HPDE6-E6E7 (cell line): ENCODE data around the gene HIGD1A.

Experiments
- DNase-seq: peaks from one replicate; pipeline ENCODE4 v3.0.0; 2011; ENCODE audit warnings: missing footprints; ENCODE audit errors: extremely low spot score

Gene HIGD1A

DNA sequence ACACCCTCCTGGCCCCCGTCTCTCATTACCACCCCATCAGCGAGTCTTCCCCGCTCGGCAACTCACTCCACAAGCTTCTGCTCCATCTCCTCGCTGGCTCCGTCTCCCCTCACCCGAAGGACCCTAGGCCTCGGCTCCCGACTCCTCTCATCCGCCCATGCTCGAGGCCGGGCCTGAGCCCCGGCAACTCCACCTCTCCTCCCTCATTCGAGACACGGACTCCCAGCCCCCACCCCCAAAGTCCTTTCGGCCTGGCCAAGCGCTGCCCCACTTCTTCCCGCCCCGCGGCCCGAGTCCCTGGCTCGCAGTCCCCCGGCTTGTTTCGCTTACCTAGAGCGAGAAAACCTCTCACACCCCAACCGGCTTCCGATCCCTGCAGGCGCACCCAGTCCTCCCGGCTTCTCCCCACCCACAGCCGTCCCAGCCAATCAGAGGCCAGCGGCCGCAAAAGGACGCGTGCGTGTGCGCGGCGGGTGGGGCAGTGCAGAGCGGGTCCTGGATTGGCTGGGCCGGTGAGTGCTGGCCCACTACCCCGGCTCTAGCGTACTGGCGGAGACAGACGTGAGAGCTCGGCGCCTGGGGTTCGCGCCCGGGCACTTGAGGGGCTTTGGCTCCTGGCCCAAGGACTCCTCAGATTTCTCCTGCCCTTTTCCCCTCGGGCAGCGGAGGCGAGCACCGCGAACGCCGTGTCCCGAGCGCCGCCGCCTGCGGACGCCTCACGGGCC, at the start of gene HIGD1A:
TSS of gene HIGD1A (minus strand) at position 385 of the 725 bp plus-strand sequence. CDS start 10,237 bp downstream, outside the sequence.
- peak; percentile 72 for DNase-seq

DNA sequence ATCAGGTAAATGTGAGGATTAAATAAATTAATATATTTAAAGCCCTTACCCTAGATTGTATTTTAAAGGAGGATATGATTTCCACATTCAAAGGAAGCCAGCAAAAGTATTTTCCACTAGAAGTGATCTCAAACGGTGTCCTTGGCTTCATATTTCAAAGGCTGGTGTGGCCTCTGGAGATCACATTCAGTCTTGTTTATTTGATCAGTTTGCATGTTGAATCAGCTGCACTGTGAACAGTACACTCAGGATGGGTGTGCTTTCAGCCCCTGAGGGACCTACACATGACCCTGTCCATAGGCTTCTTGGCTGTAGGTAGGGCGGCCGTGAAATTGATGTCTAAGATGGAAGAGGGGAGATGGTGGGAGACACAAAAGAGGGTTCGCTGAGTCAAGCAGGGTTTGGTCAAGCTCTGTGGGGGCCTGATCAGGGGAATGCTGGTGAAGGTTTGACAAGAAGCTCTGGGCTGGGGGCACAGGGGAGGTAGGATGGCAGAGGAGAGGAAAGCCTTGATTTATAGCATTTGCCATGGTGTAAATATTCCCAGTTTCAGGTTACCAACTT, 49.5 kb upstream of the HIGD1A start:
- no peak for DNase-seq

DNA sequence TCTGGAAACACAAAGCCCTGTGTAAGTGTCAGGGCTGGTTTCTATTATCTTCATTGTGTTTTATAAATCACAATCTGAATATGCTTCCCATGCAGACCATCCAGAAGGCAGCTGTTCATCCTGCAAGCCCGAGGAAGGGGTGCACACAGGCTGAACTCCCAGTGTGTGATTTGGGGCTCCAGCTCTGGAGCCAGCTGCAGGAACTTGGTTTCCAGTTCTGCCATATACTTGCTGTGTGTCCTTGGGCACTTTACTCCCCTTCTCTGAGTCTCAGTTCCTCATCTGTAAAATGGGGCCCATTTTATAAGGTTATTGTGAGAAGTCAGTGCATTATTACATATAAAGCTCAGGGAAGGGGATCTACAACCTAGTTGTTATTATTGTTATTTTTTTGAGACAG, 48.8 kb upstream of the HIGD1A start:
- DNase-seq: no peak

DNA sequence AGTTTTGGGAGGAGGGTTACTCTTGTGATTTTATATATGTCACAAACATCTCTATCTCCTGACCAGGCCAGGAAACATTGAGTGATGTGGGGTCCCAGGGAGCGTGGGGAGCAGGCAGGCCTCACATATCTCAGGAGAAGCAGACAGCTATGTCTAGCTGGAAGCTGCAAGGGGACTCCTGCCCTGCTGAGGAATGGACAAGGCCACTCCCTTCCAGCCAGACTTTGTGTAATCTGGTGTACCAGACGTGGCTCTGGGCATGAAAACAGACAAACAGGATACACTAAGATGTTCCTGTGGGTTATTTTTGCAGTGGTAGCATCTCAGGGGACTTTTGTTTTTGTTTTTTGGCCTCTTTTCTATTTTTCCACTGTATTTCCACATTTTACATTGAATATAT, 48.2 kb upstream of the HIGD1A start:
- DNase-seq: no peak

DNA sequence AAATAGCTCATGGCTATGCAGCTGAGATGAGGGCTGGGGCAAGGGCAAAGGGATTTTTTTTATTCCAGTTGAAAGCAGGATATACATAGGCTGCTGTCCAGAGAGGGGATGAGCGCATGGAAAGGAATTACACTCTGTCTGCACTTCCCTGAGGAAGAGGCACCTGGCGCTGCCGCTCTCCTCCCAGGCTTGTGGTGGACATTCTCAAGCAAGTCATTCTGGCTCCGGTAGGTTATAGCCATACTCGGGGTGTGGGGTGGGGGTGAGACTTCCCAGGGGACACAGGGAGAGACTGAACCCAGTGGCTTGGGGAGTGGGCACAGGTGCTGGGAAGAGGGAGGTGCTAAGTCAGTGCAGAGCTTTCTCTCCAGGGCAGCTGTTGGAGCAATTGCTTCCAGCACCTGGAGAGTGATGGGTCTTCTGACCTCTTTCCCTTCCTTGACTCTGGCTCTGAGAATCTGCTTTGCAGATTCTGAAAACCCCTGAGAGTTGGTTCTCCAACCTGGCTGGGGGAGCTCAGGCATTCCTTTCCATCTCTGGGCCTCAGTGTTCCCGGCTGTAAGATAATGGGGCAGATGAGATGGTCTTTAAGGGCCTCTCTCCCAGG, 47.0 kb upstream of the HIGD1A start:
- DNase-seq: no peak

DNA sequence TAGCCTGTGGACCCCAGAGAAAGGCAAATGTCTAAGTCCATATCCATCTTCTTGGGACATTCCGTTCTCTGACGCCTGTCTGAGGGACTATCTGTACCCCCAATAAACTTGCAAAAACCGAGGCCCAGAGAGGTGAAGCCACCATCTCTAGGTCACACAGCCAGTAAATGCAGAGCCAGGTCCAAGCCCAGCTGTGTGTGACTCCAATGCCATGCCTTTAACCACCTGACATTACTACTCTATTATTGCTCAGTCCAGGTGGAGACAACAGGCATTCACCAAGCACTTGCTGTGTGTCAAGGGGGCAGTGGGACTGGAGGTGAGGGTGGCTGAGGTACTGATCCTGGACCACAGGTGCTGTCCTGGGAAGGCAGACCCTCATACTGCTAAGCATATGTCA, 46.0 kb upstream of the HIGD1A start:
- no peak for DNase-seq

DNA sequence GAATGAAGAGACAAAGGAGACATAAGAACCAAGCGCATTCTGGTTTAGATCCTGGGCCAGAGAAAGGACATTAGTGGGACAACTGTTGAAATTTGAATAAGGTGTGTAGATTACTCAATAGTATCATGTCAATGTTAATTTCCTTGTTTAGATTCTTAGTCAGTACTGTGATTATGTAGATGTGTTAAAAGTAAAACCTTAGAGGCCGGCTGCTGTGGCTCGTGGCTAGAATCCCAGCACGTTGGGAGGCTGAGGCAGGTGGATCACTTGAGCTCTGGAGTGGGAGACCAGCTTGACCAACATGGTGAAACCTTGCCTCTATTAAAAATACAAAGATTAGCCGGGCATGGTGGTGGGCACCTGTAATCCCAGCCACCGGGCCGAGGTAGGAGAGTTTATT, 44.7 kb upstream of the HIGD1A start:
- DNase-seq: no peak

DNA sequence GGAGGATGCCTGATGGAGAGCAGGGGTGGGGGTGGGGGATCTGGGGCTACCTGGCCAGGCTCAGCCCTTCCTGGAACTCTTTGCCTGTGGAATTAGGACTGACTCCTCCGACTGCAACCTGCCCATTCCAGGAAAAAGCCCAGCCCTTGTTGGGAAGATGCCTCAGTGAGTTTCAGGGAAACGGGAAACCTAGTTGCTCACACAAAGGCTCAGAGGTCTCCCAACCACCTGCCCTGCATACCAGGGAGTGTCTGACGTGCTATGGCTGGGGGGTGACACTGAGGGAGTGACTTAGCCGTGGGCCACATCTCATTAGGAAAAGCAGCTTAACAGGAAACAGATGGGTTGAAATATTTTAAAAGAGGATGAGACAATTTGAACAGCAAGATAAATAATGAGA, 43.4 kb upstream of the HIGD1A start:
- no peak for DNase-seq

DNA sequence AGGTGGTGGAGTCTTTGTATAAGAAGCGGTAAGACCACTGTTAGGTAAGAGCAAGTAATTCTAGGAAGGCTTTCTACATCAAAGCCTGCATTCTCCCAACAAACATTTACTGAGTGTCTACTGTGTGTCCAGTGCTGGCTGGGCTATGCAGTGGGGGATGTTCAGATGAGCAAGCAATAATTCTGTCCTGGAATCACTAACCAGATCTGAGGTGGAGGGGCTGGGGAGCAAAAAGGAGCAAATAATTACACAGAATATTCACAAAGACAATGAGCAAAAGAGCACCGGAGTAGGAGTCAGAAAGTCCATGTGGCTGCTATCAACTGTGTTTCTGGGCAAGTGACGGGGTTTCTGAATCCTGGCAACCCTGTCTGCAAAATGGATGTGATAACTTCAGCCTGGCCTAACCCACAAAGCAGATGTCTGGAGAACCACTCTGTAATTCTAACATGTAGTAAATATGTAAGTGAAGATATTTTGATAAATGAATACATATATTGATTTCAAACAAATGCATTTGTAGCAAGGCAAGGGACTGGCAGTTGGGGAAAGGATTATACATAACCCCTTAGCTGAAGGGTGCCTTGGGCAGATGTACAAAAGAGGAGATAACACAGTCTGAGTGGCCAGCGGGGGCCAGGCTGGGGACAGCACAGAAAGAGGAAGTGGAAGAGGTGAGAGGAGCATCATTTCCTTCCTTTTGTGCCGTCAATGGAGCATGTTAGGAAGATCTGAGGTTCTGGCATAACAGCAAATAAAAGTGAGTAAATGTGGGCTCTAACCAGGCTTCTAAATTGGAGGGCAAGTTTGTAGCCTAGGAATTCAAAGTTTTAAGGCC, 42.6 kb upstream of the HIGD1A start:
- no peak for DNase-seq

DNA sequence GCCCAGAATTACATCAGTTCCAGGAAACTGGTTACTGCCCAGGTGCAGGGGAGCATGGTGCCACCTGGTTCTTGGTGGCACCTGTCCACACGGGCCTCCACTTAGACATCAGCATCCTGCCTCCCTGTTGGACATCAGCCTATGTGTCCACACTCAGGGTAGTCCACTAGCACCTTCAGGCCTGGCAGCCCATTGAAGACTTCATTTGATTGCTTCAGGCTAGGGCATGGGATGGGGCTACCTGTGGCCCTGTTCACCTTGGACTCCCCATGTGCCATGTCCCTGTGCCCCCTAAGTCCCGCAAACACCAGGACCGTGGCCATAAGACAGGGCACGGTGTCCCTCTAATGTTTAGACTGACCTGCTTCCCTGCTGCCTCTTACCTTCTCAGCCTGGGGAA, 40.5 kb upstream of the HIGD1A start:
- no peak for DNase-seq

DNA sequence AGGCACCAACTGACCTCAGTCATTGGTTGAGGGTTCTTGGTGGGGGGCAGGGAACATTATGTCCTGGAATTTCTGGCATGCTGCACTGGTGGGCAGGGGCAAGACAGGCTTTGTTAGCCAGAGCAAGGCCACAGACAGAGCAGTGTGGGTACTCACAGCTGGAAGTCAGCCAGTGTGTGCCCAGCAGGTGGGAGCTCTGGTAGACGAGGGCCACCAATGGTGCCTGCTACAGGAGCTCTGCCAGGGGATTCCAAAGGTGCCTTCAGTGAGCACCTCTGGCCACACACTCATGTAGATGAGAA, 40.1 kb upstream of the HIGD1A start:
- no peak for DNase-seq

DNA sequence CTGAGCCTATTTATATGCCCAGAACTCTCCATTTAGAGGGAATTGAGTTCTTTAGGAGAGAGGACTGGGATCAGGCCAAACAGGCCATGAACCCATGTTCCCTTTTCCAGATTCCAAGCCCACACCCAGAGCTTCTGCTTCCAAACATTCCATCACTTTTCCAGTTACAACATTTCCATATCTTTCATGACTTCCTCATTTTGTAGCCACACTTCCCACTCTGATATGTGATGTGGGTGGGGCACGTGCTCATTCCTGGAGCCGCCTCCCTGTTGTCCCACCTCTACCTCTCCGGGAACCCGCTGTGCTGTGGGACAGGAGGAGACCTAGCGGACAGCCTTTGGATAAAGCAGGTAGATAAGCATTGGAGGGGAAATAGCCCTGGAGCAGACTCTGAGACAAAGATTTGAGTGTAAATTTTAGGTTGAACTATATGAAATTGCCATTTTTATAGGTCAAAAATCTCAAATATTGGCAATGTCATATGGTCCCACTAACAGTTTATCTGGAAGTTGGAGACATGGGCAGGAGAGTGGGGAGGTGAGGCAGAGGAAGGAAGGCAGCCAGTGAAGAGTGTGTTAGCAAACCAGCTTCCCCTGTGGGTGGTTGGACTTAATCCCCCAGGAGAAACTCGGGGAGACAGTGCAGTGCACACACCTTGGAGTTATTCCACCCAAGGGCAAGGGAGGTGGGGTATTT, 39.6 kb upstream of the HIGD1A start:
- DNase-seq: no peak

DNA sequence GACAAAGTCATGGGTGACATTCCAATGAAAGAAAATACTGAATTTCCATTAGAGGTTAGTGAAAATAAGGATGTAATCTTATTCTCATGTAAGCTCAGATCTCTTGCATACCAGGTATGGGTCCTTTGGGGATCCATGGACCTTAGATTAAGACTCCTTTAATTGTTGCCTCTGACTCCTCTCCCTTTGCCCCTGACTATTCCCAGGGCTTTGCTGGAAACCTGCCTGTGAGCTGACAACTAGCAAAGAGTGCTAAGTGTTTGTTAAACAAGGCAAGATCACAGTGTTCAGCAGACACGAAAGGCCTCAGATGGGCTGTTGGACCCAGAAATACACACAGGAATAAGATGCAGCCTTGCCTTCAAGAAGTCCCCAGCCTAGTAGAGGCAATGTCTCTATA, 37.0 kb upstream of the HIGD1A start:
- no peak for DNase-seq

DNA sequence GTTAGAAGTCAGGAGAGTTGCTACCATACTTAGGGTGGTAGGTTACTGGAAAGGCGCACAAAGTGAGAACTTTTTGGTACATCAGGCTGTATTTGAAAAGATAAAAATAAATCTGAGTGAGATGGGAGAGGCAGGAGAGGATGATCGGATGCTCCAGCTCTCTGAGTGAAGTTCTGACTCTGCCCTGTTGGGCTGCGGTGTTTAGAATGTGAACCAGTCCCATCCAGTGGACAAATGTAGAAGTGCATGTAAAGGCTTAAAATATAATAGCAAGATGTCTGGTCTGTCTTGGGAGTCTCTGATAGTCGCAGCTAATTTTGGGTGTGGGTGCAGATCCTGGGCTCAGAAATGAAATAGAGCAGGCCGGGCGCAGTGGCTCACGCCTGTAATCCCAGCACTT, 35.3 kb upstream of the HIGD1A start:
- DNase-seq: peak; percentile 38

DNA sequence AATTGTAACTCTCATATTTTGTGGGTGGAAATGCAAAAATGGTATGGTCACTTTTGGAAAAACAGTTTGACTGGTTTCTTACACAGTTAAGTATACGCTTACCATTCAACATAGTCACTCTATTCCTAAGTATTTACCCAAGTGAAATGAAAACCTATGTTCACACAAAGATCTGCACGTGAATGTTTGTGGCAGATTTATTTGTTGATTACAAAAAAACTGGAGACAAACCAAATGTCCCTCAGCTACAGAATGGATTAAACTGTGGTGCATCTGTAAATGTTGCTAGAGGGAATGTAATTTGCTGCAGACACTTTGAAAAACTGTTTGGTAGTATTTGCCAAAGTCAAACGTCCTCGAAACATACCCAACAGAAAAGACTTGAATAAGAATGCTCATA, 34.3 kb upstream of the HIGD1A start:
- DNase-seq: no peak

DNA sequence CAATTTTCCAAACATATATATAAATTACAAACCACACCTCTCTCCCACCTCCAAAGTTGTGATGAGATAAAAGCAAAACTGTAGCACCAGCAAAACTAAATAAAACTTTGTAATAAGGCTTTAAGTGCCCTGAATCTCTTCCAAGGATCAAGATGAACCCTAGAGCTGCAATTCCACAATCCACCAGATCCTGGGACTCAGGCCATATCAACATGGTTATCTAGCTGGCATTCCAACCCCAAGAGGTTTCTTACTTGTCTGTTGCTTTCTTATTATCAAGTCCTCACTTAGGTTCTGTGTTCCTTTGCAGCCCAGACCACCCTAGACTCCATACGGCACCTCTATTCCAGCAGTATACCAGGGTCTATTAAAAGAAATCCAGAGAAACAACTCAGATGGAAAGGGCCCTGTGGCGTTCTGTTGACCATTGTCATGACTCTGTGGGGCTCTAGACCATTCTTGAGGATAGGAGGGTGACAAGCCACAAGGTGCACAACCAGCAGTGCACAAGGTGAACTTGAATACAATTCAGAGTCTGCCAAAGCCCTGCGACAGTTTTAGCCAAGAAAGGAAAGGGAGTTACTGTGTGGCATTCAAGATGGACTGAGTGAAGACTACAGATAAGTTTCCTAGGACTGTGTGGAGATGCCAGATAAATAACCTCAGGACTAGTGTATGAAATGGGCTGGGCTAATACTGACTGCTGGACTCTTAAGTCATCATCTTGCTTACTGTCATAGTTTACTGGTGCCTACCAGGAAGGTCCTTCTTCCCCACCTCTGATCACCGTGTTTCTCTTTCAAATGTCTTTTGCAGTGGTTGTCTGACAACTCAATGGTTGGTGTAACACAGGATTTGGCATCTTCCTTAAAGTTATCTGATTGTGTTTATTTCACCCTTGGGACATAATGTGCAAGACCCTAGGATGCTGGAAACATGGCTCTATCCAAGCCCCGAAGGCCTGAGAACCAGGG, 32.1 kb upstream of the HIGD1A start:
- no peak for DNase-seq

DNA sequence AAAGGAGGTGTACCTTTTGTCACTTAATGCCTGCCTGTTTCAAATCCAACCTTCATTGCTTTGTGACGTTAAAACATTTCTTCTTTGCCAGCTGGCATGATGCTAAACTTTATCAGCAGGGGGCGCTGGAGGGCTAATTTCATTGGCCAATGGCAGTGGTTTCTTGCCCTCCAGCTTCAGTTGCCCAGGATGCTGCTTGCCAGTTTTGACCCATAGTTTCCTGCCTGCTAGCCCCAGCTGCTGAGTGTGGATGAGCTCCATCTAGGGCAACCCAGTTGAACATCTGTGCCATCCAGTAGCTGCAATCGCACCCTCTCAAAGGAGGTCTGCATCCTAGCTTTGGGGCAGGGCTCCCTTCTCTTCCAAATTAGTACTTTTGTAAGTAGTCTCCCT, 27.0 kb upstream of the HIGD1A start:
- DNase-seq: no peak

DNA sequence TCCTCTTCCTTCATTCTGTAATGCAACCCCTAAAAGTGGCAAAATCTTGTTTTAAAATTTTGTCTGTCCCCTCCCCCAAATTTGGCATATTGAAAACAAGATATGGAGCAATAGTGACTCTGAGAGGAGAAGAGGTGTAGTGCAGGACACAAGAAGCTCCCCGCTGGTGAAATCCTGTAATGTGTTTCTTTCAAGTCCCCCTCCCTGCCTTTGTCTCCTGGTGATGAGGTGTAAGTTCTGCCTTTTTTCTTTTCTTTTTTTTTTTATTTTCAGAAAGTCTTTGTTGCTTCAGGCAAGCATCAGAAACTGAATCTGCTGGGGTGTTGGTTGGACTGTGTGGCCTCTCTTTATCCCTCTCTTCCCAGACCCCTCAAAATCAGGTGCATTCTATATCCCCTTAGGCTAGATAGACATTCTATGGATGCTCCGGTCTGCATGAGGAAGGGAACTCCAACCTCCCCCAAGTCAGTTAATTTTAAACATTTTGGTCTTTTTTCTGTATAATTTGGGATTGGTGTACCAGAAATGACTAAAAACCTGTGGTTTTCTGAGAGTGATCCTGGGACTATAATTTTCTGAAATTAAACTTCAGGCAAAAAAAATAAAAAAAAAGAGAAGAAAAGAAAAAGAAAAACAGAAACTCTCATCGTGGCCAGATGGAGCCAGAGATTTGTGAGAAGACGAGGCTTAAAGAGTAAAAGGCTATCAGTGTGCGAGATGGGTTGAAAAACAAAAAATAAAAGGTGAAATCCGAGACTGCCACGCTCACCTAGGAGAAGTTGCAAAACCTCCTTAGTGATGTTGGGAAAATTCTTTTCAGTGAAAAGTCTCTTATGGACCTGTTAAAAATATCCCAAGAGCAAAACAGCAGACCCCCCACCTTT, 26.4 kb upstream of the HIGD1A start:
- no peak for DNase-seq

DNA sequence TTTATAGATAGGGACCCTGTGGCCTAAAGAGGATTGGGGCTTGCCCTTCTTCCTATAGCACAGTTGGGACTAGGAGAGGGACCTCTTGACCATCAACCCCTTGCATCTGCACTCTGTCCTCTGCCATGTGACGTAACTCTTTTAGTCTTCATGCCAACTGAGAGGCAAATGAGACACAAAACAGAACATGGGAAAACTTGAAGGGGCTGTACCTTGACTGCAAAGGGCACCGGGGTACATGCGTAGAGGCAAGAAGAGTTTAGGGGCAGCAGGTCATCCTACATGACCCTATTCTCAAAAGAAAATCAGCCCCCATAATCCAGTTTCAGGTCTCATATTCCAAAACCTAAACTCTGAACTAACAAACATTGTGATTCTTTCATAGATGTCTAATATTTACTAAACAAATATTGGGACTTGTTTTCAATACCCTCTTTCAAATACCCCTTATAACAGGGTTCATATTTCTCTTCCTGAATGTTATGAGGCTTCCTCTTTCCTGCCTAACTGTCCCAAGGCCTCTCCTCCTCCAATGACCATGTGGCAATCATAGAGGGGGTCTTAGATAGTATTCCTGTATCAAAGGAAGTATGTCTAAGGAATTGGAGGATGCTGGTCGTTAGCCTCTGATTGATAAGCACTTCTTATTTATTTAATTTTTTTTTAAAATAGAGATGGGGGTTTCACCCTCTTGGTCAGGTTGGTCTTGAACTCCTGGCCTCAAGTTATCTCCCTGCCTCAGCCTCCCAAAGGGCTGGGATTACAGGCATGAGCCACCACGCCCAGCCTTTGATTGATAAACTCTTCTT, 25.5 kb upstream of the HIGD1A start:
- DNase-seq: no peak
